22Rv1 (cell line): Measurements from ENCODE around the gene ITGA2.

Experiments used
- H3K27ac ChIP-seq: fragments of 450-650 bp; 2 replicates; pipeline ENCODE4 v1.5.1; 2017
- ZFX ChIP-seq: fragments of 450-650 bp; IDR thresholded peaks from 2 replicates; pipeline ENCODE4 v1.6.1; 2017; ENCODE audit warnings: antibody characterized with exemption, borderline replicate concordance
- TF ChIP-seq, protein P1 (sequence below): fragments of 450-650 bp; IDR thresholded peaks from 2 replicates; pipeline ENCODE4 v1.5.1; 2017; ENCODE audit warnings: mild to moderate bottlenecking

The ITGA2 gene

GRCh38 chr5:53039855-53040254 lies 50.7 kb downstream of the ITGA2 start:
- TF ChIP-seq, protein P1, sequence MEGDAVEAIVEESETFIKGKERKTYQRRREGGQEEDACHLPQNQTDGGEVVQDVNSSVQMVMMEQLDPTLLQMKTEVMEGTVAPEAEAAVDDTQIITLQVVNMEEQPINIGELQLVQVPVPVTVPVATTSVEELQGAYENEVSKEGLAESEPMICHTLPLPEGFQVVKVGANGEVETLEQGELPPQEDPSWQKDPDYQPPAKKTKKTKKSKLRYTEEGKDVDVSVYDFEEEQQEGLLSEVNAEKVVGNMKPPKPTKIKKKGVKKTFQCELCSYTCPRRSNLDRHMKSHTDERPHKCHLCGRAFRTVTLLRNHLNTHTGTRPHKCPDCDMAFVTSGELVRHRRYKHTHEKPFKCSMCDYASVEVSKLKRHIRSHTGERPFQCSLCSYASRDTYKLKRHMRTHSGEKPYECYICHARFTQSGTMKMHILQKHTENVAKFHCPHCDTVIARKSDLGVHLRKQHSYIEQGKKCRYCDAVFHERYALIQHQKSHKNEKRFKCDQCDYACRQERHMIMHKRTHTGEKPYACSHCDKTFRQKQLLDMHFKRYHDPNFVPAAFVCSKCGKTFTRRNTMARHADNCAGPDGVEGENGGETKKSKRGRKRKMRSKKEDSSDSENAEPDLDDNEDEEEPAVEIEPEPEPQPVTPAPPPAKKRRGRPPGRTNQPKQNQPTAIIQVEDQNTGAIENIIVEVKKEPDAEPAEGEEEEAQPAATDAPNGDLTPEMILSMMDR = no peak
- TF ChIP-seq ZFX = no peak
- no peak overlapping the region for H3K27ac ChIP-seq

GRCh38 chr5:53041071-53041692 lies 52.0 kb downstream of the ITGA2 start:
- TF ChIP-seq ZFX = no peak
- H3K27ac ChIP-seq = no peak overlapping the region

DNA sequence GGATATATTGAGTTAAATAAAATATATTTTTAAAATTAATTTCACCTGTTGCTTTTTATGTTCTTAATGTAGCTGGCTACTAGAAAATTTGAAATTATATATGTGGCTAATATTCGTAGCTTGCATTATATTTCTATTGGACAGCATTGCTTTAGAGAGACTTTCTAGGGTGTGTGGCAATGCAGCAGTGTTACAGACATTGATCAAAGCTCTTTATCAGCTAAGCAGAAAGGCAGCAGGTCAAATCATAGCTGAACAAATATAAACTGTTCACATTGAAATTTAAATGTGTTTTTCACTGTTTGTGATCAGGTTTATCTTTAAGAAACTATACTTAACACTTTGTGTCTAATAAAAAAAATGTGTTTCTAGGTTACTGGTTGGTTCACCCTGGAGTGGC lies 52.6 kb downstream of the ITGA2 start:
- H3K27ac ChIP-seq = no peak overlapping the region
- TF ChIP-seq, protein P1 = no peak

- no peak overlapping the region for H3K27ac ChIP-seq
- TF ChIP-seq, protein P1 = no peak
- TF ChIP-seq ZFX = no peak
Observed at GRCh38 chr5:53045263-53045662, 56.1 kb downstream of the ITGA2 start.

- TF ChIP-seq, protein P1 = no peak
- no peak for TF ChIP-seq ZFX
- H3K27ac ChIP-seq = no peak overlapping the region
Observed at GRCh38 chr5:53048248-53048647, 59.1 kb downstream of the ITGA2 start.

DNA sequence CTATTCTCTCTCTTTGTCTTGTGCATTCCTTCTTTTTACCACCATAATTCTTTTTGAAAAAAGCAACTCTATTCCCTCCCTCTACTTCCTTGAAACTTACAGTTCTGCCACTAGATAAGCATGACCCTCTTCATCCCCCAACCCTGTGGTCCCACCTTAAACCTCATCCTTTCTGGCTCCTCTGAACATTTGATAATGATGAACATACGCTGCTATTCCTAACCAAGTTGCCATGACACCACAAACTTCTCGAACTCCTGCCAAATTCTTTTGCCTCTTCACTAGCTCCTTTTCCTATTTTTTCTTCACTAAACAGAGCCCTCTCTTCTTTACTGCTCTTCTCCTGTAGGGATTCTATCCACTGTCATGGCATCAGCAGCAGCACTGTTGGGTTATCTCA lies 63.3 kb downstream of the ITGA2 start:
- no peak overlapping the region for H3K27ac ChIP-seq
- TF ChIP-seq, protein P1 = no peak
- no peak for TF ChIP-seq ZFX

- TF ChIP-seq ZFX = no peak
- TF ChIP-seq, protein P1 = no peak
- no peak overlapping the region for H3K27ac ChIP-seq
Observed at GRCh38 chr5:53053364-53053763, 64.2 kb downstream of the ITGA2 start.

DNA sequence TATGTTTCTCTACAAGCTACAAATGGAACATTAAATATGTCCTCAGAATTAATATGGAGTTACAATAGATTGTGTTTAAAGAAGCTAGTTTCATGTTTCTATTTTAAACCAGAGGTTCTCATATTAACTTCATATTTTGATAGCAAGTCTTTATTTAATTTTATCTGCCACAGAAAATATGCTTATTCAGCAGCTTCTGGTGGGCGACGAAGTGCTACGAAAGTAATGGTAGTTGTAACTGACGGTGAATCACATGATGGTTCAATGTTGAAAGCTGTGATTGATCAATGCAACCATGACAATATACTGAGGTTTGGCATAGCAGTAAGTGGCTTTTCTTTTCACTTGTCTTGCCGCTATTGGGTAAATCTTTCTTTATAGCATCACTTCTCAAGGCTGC lies 66.2 kb downstream of the ITGA2 start:
- H3K27ac ChIP-seq = no peak overlapping the region
- TF ChIP-seq, protein P1 = no peak
